Measurements from ENCODE around the gene MACO1. TPM values are rescaled to one million over a fixed set of nuclear protein-coding genes. Genes with fewer than 3 reads are reported as not detected.
"Not testable (repeated sequence)": the region's sequence is repeated elsewhere in the genome, so short reads cannot be mapped to it uniquely, and the experiment has no call there.

The MACO1 gene
- total RNA-seq, 2 donors from 2014 or later: 19.4 to 25.9 TPM

DNA sequence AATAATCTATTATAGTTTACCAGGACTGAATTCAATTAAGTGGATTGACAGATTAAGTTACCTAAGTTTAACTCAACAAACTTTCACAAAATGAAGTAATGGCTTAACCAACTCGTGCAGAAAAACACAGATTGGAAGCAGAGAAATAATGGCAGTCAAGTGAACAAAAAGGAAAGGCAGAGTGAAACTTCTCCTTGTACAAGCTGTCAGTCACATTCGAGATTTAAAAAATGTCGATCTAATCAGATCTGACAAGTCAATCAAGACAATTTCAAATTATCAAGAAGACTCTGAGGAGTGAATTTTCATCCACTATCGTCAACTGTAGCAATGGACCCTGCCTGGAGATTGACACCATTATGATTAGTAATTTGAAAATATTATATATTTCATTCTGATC lies 13.4 kb upstream of the MACO1 start:
- ATAC-seq; intact Hi-C loops (cut with DNase I, micrococcal nuclease); DNase-seq: not testable (repeated sequence)

DNA sequence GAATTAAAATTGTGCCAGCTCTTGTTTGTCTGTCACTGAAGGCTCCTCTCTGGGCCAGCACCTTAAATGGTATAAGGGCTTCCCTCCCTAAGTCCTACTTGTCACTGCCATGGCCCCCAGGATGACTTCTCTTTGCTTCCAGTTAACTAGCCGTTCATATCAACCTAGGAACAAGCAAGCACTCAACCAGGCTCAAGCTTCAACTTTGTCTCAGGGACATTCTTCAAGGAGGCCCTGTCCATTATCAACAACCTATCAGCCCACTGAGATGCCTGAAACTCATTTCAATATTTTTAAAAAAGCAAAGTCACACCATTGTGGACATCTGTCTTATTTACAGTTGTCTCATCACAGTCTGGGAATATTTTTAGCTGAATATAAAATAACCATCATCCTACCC lies 11.4 kb upstream of the MACO1 start:
- intact Hi-C loops (cut with DNase I, micrococcal nuclease); DNase-seq; ATAC-seq: not testable (repeated sequence)

DNA sequence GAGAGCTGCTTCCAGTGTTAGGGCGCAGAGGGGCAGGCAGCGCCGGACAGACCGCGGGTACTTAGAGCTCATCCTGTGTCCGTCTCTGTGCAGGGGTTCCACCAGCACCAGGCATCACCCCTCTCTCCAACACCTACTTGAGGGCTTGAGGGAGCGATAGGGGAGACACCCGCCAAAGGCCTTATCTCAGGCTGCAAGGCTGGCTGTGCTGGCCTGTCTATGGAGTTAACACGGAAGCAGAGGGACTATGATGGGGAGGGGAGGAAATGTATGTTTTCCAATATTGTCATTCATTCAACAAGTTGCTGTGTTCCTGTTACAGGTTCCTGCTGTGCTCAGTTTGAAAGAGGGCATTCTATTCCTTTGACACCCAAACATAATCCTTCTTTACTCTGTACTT lies 10.0 kb upstream of the MACO1 start, which contains the start of gene RHCE:
RHCE (minus strand) TSS at position 111 of the 400 bp plus-strand sequence; CDS start at position 72, 39 bp downstream.
- DNase-seq; ATAC-seq; intact Hi-C loops (cut with DNase I, micrococcal nuclease): not testable (repeated sequence)

DNA sequence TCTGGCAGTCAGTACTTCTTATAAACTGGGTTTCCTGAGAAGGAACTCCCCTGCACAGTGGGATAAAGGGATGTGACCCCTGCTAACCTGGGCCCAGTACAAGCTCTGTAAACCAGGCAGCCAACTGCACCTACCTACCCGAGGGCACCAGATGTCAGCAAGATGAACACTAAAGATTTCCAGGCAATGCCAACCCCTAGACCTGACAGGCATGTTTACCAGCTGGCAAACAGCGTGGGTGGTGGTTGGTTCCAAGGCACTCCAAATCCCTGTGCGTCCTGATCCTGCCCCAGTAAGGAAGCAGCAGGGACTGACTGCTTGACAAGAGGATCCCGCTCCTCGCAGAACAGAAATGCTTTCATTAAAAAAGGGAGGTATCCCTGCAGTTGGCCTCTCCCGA lies 7.5 kb upstream of the MACO1 start:
- intact Hi-C loops (cut with DNase I, micrococcal nuclease): not testable (repeated sequence)

DNA sequence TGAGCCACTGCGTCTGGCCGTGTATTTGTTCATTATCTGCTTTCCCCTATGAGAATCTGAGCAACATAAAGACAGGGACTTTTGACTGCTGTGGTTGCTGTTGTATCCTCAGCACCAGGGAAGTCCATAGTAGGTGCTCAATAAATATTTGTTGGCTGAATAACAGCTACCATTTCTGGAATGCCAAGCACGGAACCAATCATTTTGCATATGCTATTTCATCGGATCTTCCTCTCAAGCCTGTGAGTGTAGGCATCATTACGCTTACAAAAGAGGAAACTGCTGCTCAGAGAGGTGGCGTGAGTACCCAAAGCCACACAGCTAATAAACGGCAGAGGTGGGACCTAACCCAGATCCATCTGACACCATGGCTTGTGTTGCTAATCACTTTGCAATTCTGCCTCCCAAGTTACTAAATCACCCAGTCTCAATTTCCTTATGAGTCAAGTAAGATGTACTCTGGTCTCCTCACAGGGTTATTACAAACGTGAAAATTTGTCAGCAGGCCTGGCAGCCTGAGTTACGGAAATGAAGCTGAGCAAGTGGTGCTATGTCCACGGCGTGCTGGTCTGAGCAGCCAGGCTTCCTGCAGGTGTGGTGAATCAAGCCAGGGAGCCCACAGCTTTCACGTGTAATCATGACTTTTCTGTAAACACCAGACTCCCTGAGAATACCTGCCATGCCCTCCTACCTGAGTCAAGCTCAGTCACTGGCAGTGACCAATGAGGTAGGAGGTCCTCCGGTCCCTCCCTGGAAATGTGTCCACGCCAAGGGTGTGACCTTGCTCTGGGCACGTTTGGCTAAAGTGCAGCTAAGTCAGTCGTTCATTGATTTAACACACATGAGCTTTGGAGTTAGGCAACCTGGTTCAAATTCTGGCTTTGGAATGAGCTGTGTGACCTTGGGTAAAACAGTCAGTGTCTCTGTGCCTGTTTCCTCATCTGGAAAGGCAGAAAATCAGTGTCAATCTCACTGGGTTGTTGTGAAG lies 5.3 kb upstream of the MACO1 start:
- intact Hi-C loops (cut with DNase I, micrococcal nuclease): no loop called here
- DNase-seq (peak; percentile 43 to 77), ATAC-seq (peak; percentile 65)

More for the DNA sequence above, 7.5 kb upstream of the MACO1 start:
- not testable (repeated sequence) for ATAC-seq, DNase-seq

DNA sequence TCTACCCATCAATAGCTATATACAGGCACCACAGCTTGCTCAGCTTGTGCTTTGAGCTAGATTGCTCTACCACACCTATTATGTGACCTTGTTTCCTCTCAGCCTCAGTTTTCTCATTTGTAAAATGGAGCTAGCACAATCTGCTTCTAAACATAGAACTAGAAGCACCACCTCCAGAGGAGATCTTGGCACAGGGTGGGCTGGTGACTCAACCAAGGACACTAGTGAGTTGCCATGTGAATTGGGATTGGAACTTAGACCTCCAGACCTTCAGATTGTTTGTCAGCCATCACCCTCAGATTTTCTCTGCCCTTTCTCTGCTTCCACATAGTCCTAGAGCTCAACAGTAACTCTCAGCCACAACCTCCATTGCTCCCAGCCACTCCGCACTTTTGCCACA lies 3.0 kb upstream of the MACO1 start:
- ATAC-seq (no peak), DNase-seq (no peak)
- intact Hi-C loops (cut with DNase I, micrococcal nuclease): no loop called here

DNA sequence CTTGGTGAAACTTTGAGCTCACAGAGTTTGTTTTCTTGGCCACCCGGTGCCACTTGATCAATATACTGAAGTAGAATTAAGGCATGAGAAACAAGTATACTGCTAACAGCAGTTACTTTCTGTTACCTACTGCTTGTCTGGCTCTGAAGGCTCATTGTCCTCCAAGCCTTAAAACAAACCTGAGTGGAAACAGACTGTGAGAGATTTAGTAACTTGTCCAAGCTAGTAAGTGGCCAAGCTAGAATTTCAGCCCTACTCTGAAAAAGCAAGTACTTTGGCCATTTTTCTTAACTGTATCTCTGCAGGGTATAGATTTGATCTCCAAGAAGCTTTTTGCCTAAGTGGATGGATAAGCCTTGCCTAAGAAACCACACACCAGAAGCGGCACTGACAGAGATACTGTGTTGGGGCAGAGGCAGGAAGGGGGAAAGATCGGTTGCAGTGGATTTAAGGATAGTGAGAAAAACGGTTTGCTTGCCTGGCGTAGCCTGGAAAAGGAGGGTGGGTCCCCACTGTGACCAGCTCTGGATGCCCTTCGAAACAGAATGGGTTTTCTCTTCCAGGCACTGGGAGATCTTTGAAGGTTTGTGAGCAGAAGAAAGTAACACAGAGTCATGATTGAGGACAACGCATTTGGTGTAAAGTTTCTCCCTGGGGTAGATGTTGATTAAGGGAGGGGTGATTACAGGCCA lies 2.1 kb upstream of the MACO1 start:
- DNase-seq: no peak
- intact Hi-C loops (cut with DNase I, micrococcal nuclease): no loop called here
- ATAC-seq: no peak

DNA sequence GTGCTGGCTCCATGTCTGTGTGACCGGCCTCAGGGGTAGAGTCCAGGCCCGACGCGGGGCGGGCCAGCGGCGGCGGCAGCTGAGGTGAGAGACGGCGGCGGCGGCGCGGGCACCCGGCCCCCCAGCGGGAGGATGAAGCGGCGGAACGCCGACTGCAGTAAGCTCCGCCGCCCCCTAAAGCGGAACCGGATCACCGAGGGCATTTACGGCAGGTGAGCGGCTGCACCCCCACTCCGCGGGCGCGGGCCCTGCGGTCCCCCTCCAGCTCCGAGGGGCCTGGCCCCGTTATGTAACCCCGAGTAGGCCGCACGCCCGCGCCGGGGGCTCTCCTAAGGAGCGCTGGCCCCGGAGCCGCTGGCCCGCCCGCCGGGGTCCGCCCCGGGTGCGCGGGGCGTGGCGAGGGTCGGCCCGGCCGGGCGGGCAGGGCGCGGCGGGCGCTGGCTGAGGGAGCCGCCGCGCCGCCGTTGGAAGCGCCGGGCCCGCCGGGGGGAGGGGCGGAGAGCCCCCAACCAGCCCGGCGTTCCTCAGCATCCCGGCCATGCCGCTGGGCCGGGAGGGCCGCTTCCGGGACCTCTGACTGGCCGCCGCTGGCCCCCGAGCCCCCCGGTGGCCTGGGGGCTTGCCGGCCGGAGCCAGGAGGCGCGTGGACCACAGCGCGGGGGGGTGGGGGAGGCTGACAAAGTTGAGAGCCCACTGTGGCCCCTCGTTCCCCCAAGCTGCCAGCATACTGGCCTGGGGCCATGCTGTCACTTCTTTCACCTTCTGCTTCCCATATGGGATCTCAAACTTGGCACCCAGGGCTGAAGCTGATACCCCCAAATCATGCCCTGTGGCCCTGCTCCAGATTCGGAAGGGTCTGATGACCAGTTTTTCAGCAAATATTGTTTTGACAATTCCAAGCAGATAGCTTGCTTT lies 527 bp downstream of the MACO1 start:
- peak in 1 of 2 donors; percentile 49 for DNase-seq
- intact Hi-C loops (cut with DNase I, micrococcal nuclease): no loop called here
- peak; percentile 30 for ATAC-seq

DNA sequence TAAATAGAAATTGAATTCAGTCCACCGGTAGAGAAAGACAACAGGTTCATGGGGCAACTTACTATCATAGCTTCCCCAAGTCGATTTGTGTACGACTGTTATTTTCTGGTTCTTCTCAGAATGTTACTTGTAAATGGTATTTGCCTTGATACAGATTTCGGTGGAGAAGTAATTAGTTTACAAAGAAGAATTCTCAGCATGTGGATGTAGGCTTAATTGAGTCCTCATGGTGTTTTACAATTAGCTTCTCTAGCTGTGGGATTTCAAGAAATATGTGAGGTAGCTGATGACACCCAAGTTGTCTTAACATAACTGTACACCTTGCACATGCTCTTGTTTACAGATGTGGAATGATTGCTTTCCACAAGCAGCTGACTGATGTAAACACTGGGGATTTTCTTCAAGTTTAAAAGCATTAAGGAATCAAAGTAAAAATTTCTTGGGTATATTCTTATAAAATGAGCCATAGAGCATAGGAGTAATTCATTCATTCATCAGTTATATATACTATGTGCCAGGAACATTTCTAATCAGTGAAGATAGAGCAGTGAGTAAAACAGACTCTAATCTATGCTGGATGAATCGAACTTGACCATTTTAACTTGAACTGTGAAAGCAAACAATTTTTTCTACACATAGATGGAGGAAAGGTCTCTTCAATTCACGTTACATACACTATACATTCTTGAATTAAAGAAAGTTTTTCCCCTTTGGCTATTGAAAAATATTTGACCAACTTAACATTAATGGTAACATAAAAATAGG lies 1.4 kb downstream of the MACO1 start:
- DNase-seq (no peak), ATAC-seq (no peak)
- intact Hi-C loops (cut with DNase I, micrococcal nuclease): no loop called here

DNA sequence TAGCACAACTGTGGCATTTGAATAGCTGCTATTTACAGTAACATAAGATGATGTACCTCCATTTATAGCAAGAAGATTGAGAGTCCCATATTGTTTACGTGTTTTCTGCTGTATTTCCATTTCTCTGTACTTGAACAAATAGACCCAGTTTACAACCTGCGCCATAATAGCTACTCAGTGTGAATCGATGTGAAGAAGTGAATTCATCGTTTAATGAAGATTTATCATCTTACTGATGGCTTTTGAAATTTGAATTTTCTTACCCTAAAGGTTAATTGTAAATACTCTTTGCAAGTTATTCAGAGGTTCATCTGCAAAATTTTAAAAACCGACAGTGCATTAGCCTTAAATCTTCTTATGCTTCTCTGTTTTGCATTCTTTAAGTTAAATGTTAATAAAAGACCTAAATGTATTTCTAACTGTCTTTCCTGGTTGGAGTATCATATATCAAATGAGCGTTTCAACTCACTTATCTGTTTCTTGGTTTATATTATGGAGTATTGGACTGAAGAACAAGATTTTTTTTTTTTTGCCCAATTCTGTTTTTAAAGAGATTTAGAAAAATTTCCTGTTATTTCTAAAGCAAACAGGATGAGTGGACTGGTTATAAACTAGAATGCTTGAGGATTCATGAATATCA lies 2.2 kb downstream of the MACO1 start:
- ATAC-seq: no peak
- intact Hi-C loops (cut with DNase I, micrococcal nuclease): no loop called here
- DNase-seq: no peak

DNA sequence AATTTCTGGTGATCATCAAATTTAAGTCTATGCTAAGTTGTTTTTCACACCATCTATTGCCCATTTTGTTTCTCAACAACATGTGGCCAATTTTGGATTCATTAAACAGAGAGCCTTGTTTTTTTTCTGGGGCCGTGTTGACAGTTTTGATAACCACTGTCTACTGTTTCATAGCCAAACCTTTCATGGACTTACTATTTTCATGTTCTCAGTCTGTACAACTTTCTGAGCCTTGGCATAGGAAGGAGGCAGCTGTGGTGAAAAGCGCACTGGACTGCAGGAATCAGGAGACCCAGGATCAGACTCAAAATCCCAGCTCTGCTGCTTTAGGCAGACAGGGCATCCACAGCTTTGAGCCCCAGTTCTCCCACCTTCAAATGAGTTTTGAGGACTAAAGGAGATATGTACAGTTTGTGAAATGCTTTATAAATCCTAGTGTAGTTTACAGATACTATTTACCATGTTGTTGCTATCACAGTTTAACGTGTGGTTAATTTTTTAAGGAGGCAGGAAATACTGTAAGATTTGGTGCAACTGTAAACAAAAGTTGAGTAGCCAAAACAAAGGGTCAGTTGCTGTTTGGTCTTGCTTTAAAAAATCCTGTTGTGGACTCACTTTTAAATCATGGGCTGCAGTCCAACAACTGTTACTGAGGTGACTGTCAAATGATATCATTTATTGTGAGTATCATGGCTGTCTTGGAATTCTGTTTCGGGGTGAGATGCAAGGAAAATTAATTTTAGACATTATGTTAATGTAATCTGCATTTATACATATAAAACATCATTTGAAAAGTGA lies 2.9 kb downstream of the MACO1 start:
- ATAC-seq (no peak), DNase-seq (no peak)
- intact Hi-C loops (cut with DNase I, micrococcal nuclease): no loop called here

DNA sequence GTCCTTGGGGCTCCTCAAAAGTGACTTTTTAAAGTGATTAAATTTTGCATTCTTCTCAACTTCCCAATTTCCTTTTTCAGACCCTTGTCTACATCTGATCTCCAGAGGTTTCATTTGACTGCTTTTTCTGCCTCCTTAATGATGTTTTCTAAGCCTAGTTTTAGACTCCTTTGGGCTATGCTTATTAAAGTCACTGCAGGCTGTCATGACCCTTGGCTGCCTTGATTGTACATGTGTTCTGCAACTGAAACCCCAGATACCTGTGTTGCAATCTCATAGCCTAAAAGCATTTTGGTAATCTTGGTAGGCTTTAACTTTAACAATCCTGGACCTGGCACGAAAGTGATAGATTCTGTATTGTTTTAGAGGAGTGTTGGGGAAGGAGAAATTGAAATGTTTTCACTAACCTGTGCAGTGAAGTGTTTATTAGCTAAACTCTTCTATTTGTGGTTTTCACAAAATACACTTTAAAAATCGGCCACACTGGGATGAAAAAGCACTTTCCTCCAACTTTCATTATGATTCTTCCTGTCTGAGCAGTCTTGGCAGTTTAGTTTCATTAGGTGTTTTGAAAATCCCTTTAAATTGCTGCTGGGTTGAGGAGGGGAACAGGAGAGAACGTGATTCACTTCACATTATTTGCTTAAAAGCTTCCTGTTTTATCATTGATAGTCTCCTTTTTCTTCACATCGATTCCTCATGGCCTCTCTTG lies 4.9 kb downstream of the MACO1 start:
- intact Hi-C loops (cut with DNase I, micrococcal nuclease): no loop called here
- ATAC-seq (no peak), DNase-seq (no peak)

DNA sequence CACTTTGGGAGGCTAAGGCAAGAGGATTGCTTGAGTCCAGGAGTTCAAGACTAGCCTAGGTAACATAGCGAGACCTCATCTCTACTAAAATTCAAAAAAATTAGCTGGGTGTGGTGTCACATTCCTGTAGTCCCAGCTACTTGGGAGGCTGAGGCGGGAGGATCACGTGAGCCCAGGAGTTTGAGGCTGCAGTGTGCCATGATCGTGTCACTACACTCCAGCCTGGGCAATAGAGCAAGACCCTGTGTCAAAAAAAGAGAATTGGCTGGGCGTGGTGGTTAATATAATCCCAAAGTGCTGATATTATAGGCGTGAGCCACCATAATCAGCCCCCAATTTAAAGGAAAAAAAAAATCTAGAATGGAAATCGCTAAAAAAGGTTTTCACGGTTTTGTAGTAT lies 7.0 kb downstream of the MACO1 start:
- intact Hi-C loops (cut with DNase I, micrococcal nuclease): no loop called here
- DNase-seq (no peak), ATAC-seq (no peak)

DNA sequence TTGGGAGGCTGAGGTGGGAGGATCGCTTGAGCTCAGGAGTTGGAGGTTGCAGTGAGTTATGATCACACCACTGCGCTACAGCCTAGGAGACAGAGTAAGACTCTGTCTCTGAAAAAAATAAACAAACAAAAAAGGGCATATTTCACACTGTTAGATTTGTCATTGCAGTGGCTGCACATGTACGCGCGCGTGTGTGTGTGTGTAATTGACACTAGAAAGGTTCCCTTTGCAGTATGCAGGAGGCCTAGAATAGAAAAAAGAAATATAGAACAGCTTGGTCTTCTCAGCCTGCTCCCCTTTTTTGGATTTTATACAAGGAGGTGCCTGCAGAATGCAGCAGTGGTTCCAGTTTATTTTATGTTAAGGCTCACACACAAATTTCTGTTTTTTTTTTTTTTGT lies 8.6 kb downstream of the MACO1 start:
- DNase-seq: no peak
- no peak for ATAC-seq
- intact Hi-C loops (cut with DNase I, micrococcal nuclease): no loop called here

DNA sequence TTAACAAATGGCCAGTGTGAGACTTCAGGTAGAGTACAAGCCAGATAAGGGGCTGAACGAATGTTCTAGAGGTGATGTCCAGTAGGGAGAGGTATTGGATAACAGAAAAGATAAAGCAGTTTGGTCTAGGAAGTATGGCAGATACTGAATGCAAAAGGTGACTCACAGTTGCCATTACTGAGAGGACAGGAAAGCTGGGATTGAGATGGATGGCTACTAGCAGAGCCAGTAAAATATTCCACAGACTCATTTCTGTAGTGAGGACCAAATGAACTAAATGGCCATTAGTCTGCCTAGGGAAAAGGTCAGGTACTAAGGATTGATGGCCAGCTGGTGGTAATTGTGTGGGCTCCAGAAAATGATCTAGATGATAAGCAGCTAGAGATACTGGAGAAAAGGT lies 11.5 kb downstream of the MACO1 start:
- DNase-seq (no peak), ATAC-seq (no peak)
- intact Hi-C loops (cut with DNase I, micrococcal nuclease): loop anchor here in 1 of 2 donors (10.0 kb wide), 1 partner anchor 57 kb away; no protein-coding TSS in a partner anchor

DNA sequence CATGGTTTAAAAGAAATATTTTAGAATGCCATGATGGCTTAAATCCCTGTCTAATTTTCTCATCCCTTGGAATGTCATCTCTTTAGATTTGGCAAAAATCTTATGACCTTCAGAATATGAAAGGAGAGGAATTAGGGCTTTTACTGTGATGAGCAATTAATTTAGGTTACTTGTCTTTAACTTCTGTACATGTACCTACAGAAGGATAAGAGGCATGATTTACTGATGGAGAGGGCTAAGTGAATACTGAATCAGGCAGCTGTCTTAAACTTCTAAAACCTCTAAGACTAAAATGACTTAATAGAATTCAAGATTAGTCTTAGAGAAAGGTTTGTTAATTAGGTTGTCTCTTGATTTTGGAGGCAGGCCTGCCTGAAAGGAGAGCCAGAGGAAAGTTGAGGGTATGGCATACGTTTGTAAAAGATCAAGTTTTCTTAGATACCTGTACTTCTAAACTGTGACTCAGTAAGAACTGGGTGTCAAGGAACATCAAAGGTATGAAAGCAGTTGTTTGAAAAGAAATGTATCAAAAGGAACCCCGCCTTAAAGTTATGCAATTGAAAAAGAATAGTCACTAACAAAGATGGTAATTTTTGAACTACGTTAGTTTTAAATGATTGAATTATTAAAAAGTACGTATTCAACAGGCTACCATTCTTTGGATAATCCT lies 12.5 kb downstream of the MACO1 start:
- ATAC-seq: no peak
- intact Hi-C loops (cut with DNase I, micrococcal nuclease): loop anchor here in 1 of 2 donors (10.0 kb wide), 1 partner anchor 58 kb away; no protein-coding TSS in a partner anchor

More for the DNA sequence above, 12.5 kb downstream of the MACO1 start:
- no peak for DNase-seq
